IPS DF 19.7 (cell line): ENCODE measurements around the gene SLC24A3.

Experiments used
- DNase-seq: peaks from one replicate; pipeline ENCODE4 v3.0.0-alpha.2; 2013; ENCODE audit warnings: low read depth, low spot score

The SLC24A3 gene

GRCh38 chr20:19498756-19499155, 286.3 kb downstream of the SLC24A3 start:
- DNase-seq, result no peak

- no peak for DNase-seq
These were observed 289.2 kb downstream of the SLC24A3 start for GRCh38 chr20:19501476-19502115.

- DNase-seq, result no peak
These were observed 289.7 kb downstream of the SLC24A3 start for GRCh38 chr20:19502169-19502568.

- DNase-seq, result no peak
These were observed 291.8 kb downstream of the SLC24A3 start for GRCh38 chr20:19504251-19504650.

- DNase-seq, result no peak
These were observed 293.6 kb downstream of the SLC24A3 start for GRCh38 chr20:19506021-19506420.

GRCh38 chr20:19508449-19508848, 296.0 kb downstream of the SLC24A3 start:
- DNase-seq, result no peak

GRCh38 chr20:19510611-19511010, 298.2 kb downstream of the SLC24A3 start:
- DNase-seq, result no peak

- no peak for DNase-seq
These were observed 299.5 kb downstream of the SLC24A3 start for GRCh38 chr20:19511931-19512330.

- DNase-seq, result no peak
These were observed 300.6 kb downstream of the SLC24A3 start for GRCh38 chr20:19512886-19513677.

GRCh38 chr20:19515074-19515473, 302.6 kb downstream of the SLC24A3 start:
- DNase-seq, result no peak

- no peak for DNase-seq
These were observed 307.0 kb downstream of the SLC24A3 start for GRCh38 chr20:19519466-19519865.

- DNase-seq, result no peak
These were observed 307.8 kb downstream of the SLC24A3 start for GRCh38 chr20:19520261-19520660.

GRCh38 chr20:19522071-19522801, 309.8 kb downstream of the SLC24A3 start:
- no peak for DNase-seq

GRCh38 chr20:19522836-19523590, 310.6 kb downstream of the SLC24A3 start:
- no peak for DNase-seq

- DNase-seq, result no peak
These were observed 312.2 kb downstream of the SLC24A3 start for GRCh38 chr20:19524691-19525090.

GRCh38 chr20:19527509-19527908, 315.1 kb downstream of the SLC24A3 start:
- DNase-seq, result no peak

GRCh38 chr20:19528286-19529030, 316.0 kb downstream of the SLC24A3 start:
- no peak for DNase-seq

GRCh38 chr20:19530006-19530405, 317.6 kb downstream of the SLC24A3 start:
- no peak for DNase-seq

GRCh38 chr20:19531446-19531845, 319.0 kb downstream of the SLC24A3 start:
- no peak for DNase-seq

GRCh38 chr20:19538556-19538955, 326.1 kb downstream of the SLC24A3 start:
- DNase-seq, result no peak

GRCh38 chr20:19539191-19539590, 326.7 kb downstream of the SLC24A3 start:
- no peak for DNase-seq
